Mesenteric fat pad (tissue), 1 donor: ENCODE results near the gene BANF2. TPM values are rescaled to one million over a fixed set of nuclear protein-coding genes. Genes with fewer than 3 reads are reported as not detected.
A peak's percentile ranks its signal among the peaks of the same experiment; 100 is the strongest.

Experiments used
- DNase-seq: peaks from one replicate; pipeline ENCODE4 v3.0.0-alpha.2; 2020; ENCODE audit warnings: low spot score
- total RNA-seq: library from RNA; stranded (reverse); fragmentation: NEBNext Ultra II Directional; extraction: Animal tissue kit (Norgen Biotek cat#: 25700); gene quantifications from one replicate; pipeline ENCODE4 v1.2.1, GENCODE V29; 2021
- donor health status: DM: yes; HTN: yes; CAD: no.

BANF2 gene
- total RNA-seq, 1 donor from 2014 or later = not detected

DNA sequence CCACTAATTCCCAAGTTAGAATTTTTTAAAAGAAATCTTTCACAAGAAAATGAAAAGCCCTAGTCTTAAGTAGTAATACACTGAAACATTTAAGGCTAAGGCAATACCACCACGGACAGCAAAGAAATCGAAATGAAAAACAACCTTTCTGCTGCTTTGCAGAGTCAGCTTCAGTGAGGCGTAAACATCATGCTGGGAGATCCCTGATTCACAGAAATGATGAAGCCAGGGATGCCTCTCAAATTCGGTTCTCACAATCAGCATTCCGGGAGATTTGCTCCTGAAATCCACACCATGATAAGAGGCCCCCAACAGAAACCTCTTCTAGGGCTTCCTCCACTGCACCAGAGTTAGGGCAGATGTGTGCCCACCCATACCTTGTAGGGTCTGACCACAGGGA, 36.3 kb upstream of the BANF2 start:
- no peak for DNase-seq

DNA sequence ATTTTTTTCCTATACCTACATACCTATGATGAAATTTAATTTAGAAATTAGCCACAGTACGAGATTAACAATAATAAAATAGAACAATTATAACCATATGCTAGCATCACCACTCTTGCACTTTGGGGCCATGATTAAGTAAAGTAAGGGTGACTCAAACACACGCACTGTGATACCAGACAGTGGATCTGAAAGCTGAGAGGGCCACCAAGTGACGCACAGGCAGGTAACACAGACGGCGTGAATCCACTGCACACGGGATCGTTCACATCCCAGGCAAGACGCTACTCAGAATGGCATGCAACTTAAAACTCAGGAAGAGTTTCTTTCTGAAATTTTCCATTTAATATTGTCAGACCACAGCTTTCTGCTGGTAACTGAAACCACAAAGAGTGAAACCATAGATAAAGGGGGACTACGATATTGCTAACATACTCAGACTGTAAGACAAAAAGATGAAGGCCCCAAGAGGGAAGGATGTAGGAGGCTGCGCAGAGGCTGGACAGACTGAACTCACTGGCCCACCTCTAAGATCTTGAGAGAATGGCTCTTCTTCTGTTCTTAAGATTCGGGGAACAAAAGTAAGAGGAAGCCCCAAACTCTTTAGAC, 35.6 kb upstream of the BANF2 start:
- DNase-seq = no peak

- no peak for DNase-seq
These were observed 34.0 kb upstream of the BANF2 start for GRCh38 chr20:17665756-17666155.

- no peak for DNase-seq
These were observed 33.3 kb upstream of the BANF2 start for GRCh38 chr20:17666481-17666880.

- no peak for DNase-seq
These were observed 32.3 kb upstream of the BANF2 start for GRCh38 chr20:17667445-17667844.

DNA sequence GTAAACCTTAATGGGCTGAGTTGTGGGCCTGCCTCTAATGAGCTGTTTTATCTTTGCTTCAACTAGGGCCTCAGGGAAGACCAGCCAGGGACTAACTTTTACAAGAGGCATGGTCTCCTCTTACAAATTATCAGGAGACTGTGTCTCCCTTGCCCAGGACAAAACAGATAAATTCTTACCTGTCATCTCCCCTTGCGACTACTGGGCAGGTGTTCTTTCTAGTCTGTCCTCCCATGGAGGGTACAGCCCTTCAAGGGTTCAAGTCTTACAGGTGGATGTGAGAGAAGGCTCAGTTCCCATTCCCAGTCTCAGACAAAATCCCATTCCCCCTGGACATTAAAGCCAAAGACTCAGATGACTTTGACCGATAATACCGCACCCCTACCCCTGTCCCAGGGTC, 31.3 kb upstream of the BANF2 start:
- DNase-seq = no peak

DNA sequence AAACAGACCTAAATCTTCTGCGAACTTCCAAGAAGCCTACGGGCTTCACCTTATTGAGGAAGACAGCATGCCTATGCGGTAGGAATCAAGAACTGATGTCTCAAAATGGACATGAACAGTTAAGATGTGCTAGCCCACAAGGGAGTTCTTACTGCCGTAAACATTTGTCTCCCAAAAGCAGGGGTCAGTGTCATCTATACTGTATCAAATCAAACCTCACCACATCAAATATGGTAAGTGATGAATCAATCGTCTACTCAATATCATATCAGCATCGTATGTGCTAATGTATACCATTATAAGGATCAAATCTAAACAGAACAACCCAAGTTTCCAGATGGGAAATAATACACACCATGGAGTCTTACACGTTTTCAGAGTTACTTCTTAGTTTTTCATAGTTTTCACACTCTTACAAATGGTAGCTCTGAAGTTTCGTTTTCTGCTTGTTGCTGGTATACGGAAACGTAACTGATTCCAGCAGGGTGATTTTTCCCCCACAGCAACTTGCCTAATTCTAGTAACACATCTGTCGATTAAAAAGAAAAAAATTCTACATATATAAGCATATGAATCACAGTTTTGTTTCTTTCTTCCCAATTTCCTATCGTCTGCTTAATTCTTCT, 30.3 kb upstream of the BANF2 start:
- DNase-seq = no peak

- no peak for DNase-seq
These were observed 28.8 kb upstream of the BANF2 start for GRCh38 chr20:17671011-17671410.

- no peak for DNase-seq
These were observed 28.2 kb upstream of the BANF2 start for GRCh38 chr20:17671565-17671964.

GRCh38 chr20:17673084-17673483, 26.7 kb upstream of the BANF2 start:
- DNase-seq = no peak

DNA sequence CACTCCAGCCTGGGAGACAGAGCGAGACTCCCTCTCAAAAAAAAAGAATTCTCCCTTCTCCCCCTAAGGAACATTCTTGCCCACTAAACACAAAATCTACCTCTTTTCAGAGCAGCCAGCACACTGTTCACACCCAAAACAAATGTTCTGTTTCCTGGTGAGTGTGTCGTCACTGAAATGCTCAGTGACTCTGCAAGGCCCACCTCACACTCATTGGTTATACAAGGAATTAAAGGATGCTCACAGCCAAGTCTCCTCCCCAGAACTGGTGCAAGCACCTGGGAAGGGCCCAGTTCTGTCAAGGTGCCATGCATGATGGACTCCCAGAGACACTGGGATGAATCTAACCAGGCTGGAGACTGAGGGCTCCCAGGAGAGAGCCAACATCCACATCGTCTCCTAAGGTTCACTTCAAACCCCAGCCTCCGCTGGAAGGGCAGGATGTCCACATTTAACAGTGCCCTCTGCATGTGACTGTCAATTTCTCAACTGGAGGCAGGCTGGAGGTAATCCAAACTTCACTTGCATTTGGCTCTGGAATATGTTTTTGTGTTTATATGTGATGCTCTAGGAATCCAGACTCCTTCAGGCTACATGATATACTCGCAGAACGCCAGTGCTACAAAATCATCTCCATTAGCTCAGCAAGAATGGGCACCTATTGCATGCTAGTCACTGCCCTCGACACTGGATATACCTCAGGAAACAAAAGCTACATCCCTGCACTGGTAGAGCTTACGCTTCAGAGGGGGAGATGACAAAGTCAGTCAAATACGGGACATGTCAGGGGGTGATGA, 24.8 kb upstream of the BANF2 start:
- no peak for DNase-seq

DNA sequence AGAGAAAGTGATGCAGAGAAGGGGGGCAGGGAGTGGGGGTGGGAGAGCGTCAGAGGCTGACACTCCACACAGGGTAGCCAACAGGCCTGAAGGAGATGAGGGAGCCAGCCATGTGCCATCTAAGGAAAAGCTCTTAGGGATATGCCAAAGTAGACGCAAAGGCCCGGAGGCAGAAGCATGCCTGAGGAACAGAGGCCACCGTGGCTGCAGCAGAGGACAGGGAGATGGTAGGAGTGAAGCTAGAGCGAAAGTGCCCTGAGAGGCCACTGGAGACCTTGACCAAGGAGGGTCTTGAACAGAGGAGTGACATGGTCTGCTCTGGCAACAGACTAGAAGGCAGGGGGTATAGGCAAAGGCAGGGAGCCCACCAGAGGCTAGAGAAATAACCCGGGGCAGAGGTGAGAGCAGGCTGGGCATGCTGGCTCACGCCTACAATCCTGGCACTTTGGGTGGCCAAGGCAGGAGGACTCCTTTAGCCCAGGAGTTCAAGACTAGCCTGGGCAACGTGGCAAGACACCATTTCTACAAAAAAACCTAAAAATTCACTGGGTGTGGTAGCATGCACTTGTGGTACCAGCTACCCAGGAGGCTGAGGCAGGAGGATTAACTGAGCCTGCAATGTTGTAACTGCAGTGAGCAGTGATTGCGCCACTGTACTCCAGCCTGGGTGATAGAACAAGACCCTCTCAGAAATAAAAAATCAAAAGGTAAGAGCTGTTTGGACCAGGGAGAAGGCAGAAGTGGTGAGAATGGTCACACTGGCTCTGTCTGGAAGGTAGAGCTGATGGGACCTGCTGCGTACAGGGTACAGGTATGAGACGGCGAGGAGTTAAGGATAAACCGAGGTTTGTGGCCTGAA, 24.0 kb upstream of the BANF2 start:
- no peak for DNase-seq

- DNase-seq = no peak
These were observed 23.4 kb upstream of the BANF2 start for GRCh38 chr20:17676378-17676759.

GRCh38 chr20:17676942-17677341, 22.8 kb upstream of the BANF2 start:
- no peak for DNase-seq

- DNase-seq = no peak
These were observed 21.5 kb upstream of the BANF2 start for GRCh38 chr20:17678295-17678694.

DNA sequence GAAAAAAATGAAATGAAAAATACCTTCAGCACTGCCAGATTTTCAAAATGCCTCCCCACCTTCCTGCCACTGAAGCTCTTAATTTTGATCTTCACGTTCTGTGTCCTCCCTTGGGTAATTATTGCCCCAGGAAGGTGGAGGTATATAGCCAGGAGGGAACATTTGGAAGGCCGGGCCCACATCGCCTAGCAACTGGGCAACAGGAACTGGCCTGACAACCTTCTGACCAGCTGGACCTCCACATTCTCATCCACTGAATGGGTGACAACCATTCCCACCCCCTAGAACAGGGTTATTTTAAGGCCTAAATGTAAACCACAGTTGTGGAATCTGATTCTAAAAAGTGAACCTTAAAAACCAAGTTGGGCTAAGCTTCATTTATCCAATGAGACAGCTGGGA, 20.9 kb upstream of the BANF2 start:
- no peak for DNase-seq

DNA sequence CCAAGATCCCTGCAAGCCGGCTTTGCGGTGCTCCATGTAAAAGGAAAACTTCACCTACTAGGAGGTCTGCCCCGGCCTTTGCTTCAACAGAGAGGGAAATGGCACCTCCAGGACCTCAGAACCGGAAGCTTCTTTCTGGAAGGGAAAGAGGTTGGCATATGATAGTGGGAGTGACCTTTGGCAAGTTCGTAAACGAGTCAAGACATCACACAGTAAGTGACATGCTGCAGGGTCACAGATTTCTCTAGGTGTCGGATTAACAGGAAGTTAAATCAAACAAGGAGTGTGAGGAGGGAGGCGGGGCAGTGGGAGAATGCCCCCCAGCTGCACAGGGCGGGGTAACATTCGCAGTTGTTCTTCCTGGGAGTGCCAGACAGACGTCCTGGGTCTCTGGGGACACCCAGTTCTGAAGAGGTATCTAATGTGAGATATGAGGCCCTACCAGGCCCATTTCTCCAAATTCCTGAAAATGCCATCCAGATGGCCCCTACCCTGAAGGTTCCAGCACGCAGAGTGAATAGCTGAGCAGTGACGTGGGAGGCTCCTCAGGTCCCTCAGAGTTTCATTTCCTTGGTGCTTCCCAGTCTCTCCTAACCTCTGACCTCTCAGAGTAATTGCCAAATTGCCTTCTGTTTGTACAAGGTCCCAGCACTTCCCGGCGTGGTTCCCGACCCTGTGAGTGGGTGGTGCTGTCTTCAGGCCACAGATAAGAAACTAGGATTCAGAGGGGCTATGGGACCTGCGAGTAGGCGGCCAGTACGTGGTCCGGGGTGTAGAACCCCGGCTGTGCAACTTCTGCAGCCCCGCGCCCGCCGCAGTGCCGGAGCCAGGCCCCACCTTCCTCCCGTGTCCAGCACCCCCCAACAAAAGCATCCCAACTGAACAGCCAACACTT, 19.6 kb upstream of the BANF2 start:
- DNase-seq = peak; percentile 91

DNA sequence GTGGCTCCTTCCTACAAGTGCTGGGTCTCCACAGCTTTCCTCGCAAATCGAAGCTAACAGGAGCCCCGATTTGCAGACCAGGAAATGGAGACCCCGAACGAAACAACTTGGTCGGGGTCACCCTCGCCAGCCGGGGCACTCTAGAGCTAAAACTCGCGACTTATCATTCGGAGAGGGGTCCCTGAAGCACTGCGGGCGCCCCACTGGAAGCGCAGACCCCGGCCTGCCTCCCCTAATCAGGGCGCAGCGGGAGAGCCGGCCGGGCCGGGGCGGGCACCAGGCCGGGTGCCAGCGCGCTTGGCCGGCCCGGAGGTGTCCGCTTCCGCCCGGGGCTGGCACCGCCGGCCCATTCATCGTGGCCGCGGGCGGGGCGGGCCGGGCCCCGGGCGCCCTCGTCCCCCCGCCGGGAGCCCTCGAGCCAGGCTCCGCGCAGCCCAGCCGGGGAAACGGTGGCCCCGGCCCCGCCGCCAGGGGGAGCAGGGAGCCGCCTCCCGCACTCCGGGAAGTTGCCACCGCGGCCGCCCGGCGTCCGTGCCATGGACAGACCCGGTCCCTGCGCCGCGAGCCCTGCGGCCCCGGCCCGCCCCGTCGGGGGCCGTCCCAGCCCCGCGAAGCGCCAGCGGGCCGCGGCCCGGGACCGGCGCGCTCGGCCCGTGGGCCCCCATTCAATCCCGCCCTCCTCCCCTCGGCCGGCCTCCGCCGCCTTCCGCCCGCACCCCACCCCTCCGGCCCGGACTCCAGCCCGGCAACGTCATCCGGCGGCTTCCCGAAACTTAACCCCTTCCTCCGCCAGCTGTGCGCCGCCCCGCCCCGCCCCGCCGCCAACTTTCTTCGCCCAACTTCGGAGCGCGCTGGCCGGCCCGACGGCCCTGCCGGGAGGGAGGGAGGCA, 18.7 kb upstream of the BANF2 start:
- DNase-seq = peak; percentile 96

GRCh38 chr20:17681726-17682102, 18.1 kb upstream of the BANF2 start:
- DNase-seq = no peak
